Erythroblast (primary cell): Measurements from ENCODE around the gene NDOR1.

Experiments
- GATA1 ChIP-seq: IDR thresholded peaks from 2 replicates; pipeline ENCODE4 v1.6.1; 2011; ENCODE audit warnings: low read depth, mild to moderate bottlenecking, control low read depth, low read length, moderate library complexity
- POLR2A ChIP-seq: IDR thresholded peaks from 2 replicates; pipeline ENCODE4 v1.6.1; 2011; ENCODE audit warnings: mild to moderate bottlenecking, low read length

- TF ChIP-seq POLR2A (no peak), GATA1 (no peak)
These were observed 26.4 kb upstream of the NDOR1 start for GRCh38 chr9:137178939-137179630.
